Measurements from ENCODE around the gene OPCML. TPM values are rescaled to one million over a fixed set of nuclear protein-coding genes. Genes with fewer than 3 reads are reported as not detected.

The OPCML gene
- total RNA-seq, 1 donor from 2014 or later, result under 0.01 TPM

DNA sequence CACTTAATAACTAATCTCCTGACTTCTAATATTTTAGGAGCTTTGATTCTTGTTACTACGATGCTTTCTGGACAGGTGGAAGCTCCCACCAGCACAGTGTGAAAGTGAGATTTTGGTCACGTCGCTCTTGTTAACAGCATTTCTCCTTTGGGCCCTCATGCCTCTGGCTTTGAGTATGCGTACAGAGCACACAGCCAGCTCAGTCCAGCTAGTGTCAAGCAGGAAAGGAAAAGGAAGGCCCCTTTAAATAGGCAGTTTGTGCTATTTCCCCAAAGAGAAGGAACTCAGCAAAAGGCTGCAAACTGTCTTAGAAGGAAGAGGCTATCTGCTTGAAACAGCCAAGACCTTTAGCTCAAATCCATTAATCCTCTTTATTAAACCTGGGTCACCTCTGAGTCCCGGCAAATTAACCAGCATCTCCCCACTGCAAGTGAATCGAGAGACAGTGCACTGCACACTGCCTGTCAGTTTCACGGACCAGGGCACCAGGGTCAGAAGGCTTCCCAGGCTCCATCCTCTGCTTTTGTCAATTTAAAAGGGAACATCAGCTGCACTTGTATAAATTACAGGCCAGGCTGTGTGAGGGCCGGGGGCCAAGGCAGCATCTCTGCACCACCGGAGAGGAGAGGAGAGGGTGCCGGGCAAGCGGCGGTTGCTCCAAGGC lies 34.7 kb downstream of the OPCML start:
- H3K27ac ChIP-seq (ENCODE audit: low read depth, low read length), result no peak overlapping the region
- no peaks in the 10 kb centered on the region for H3K4me1 ChIP-seq (ENCODE audit: control insufficient read depth in 3 of 3, insufficient read depth in 3 of 3, low read length in 3 of 3)
- H3K27me3 ChIP-seq (ENCODE audit: control insufficient read depth in 3 of 3, insufficient read depth in 3 of 3, low read length in 3 of 3), result peaks cover 0 to 13% (median 7%) of the 10 kb centered on the region in 3 donors
- no peaks in the 10 kb centered on the region for H3K9me3 ChIP-seq (ENCODE audit: control insufficient read depth in 3 of 3, low read length in 3 of 3)
- no peak overlapping the region for H3K4me3 ChIP-seq (ENCODE audit: low read length in 3 of 3)
- no peaks in the 10 kb centered on the region for H3K36me3 ChIP-seq (ENCODE audit: control insufficient read depth in 3 of 3, insufficient read depth in 3 of 3, low read length in 3 of 3)
- H3K9ac ChIP-seq (ENCODE audit: low read depth in 1 of 3, low read length in 3 of 3), result no peak overlapping the region

DNA sequence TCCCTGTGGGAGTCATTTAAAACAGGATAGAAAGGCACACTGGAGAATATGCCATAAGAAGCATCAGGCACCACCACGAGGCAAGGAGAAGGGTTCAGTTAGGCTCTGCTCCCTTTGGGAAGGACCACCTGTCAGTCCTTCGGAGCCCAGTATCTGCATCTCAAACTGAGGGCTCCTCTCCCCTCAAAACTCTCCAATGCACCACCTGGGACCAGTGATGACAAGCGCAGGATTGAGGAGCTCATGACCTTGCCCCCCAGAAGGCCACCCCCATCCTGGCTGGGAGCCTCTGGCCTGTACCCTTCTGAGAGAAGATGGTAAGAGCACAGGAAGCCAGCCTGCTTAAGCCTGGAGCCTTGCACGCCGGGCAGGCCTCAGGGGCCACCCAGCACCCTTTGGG lies 39.4 kb downstream of the OPCML start:
- Histone ChIP-seq H3K4me1 (ENCODE audit: control insufficient read depth in 3 of 3, insufficient read depth in 3 of 3, low read length in 3 of 3) (no peaks in the 10 kb centered on the region), H3K27me3 (ENCODE audit: control insufficient read depth in 3 of 3, insufficient read depth in 3 of 3, low read length in 3 of 3) (no peaks in the 10 kb centered on the region), H3K9ac (ENCODE audit: low read depth in 1 of 3, low read length in 3 of 3) (no peak overlapping the region), H3K9me3 (ENCODE audit: control insufficient read depth in 3 of 3, low read length in 3 of 3) (no peaks in the 10 kb centered on the region), H3K27ac (ENCODE audit: low read depth, low read length) (no peak overlapping the region), H3K4me3 (ENCODE audit: low read length in 3 of 3) (no peak overlapping the region), H3K36me3 (ENCODE audit: control insufficient read depth in 3 of 3, insufficient read depth in 3 of 3, low read length in 3 of 3) (no peaks in the 10 kb centered on the region)

GRCh38 chr11:133491680-133492383 lies 40.5 kb downstream of the OPCML start:
- Histone ChIP-seq H3K9me3 (ENCODE audit: control insufficient read depth in 3 of 3, low read length in 3 of 3) (no peaks in the 10 kb centered on the region), H3K27ac (ENCODE audit: low read depth, low read length) (no peak overlapping the region), H3K4me3 (ENCODE audit: low read length in 3 of 3) (no peak overlapping the region), H3K27me3 (ENCODE audit: control insufficient read depth in 3 of 3, insufficient read depth in 3 of 3, low read length in 3 of 3) (no peaks in the 10 kb centered on the region), H3K9ac (ENCODE audit: low read depth in 1 of 3, low read length in 3 of 3) (no peak overlapping the region), H3K4me1 (ENCODE audit: control insufficient read depth in 3 of 3, insufficient read depth in 3 of 3, low read length in 3 of 3) (no peaks in the 10 kb centered on the region), H3K36me3 (ENCODE audit: control insufficient read depth in 3 of 3, insufficient read depth in 3 of 3, low read length in 3 of 3) (no peaks in the 10 kb centered on the region)

DNA sequence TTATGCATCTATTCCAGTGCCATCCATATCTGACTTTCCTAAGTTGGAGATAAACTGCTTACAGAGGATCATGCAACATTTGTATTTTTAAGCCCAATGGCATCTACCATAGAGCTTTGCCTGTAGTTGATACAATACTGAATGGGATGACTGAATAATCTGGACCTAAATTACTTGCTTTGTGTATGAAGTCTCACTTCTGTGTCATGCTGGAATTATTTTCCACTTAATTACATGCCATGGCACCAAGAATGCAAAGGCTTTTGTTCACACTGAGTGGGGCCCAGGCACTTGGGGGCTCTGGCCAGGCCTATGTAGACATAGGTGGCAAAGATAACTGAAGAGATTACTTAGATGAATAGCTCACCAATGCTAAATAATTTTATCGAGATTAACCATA lies 51.6 kb downstream of the OPCML start:
- Histone ChIP-seq H3K4me1 (ENCODE audit: control insufficient read depth in 3 of 3, insufficient read depth in 3 of 3, low read length in 3 of 3) (no peaks in the 10 kb centered on the region), H3K27me3 (ENCODE audit: control insufficient read depth in 3 of 3, insufficient read depth in 3 of 3, low read length in 3 of 3) (peaks cover 0 to 12% (median 0%) of the 10 kb centered on the region in 3 donors), H3K36me3 (ENCODE audit: control insufficient read depth in 3 of 3, insufficient read depth in 3 of 3, low read length in 3 of 3) (no peaks in the 10 kb centered on the region), H3K9ac (ENCODE audit: low read depth in 1 of 3, low read length in 3 of 3) (no peak overlapping the region), H3K9me3 (ENCODE audit: control insufficient read depth in 3 of 3, low read length in 3 of 3) (no peaks in the 10 kb centered on the region), H3K27ac (ENCODE audit: low read depth, low read length) (no peak overlapping the region), H3K4me3 (ENCODE audit: low read length in 3 of 3) (no peak overlapping the region)

DNA sequence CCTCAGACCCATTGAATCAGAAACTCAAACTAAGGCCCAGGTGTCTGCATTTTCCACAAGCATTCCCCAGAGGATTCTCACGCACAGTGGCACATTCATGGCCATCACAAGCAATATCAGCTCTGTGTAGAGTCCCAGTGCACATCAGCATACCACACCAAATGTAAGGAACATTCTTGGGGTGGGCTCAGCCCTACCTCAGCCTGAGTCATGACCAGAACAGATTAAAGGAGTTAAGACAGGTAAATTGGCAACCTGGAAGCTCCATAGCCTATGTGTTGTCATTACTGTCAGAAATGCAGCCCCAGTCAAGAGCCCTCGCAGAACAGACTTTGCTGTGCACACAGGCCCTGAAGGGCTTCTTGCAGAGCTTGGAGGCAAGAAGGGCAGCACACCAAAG lies 53.1 kb downstream of the OPCML start:
- H3K27ac ChIP-seq (ENCODE audit: low read depth, low read length), result no peak overlapping the region
- H3K4me3 ChIP-seq (ENCODE audit: low read length in 3 of 3), result no peak overlapping the region
- H3K4me1 ChIP-seq (ENCODE audit: control insufficient read depth in 3 of 3, insufficient read depth in 3 of 3, low read length in 3 of 3), result no peaks in the 10 kb centered on the region
- no peaks in the 10 kb centered on the region for H3K9me3 ChIP-seq (ENCODE audit: control insufficient read depth in 3 of 3, low read length in 3 of 3)
- H3K9ac ChIP-seq (ENCODE audit: low read depth in 1 of 3, low read length in 3 of 3), result no peak overlapping the region
- no peaks in the 10 kb centered on the region for H3K36me3 ChIP-seq (ENCODE audit: control insufficient read depth in 3 of 3, insufficient read depth in 3 of 3, low read length in 3 of 3)
- peaks cover 0 to 12% (median 0%) of the 10 kb centered on the region in 3 donors for H3K27me3 ChIP-seq (ENCODE audit: control insufficient read depth in 3 of 3, insufficient read depth in 3 of 3, low read length in 3 of 3)

- Histone ChIP-seq H3K36me3 (ENCODE audit: control insufficient read depth in 3 of 3, insufficient read depth in 3 of 3, low read length in 3 of 3) (no peaks in the 10 kb centered on the region), H3K9me3 (ENCODE audit: control insufficient read depth in 3 of 3, low read length in 3 of 3) (no peaks in the 10 kb centered on the region), H3K9ac (ENCODE audit: low read depth in 1 of 3, low read length in 3 of 3) (no peak overlapping the region)
These were observed 55.1 kb downstream of the OPCML start for GRCh38 chr11:133477251-133477625.

GRCh38 chr11:133476570-133477250 lies 55.6 kb downstream of the OPCML start:
- no peak overlapping the region for H3K4me3 ChIP-seq (ENCODE audit: low read length in 3 of 3)
- no peaks in the 10 kb centered on the region for H3K9me3 ChIP-seq (ENCODE audit: control insufficient read depth in 3 of 3, low read length in 3 of 3)
- H3K9ac ChIP-seq (ENCODE audit: low read depth in 1 of 3, low read length in 3 of 3), result no peak overlapping the region
- no peaks in the 10 kb centered on the region for H3K4me1 ChIP-seq (ENCODE audit: control insufficient read depth in 3 of 3, insufficient read depth in 3 of 3, low read length in 3 of 3)
- no peak overlapping the region for H3K27ac ChIP-seq (ENCODE audit: low read depth, low read length)
- H3K36me3 ChIP-seq (ENCODE audit: control insufficient read depth in 3 of 3, insufficient read depth in 3 of 3, low read length in 3 of 3), result no peaks in the 10 kb centered on the region
- peaks cover 0 to 9% (median 0%) of the 10 kb centered on the region in 3 donors for H3K27me3 ChIP-seq (ENCODE audit: control insufficient read depth in 3 of 3, insufficient read depth in 3 of 3, low read length in 3 of 3)

More at GRCh38 chr11:133477251-133477625, 55.1 kb downstream of the OPCML start:
- Histone ChIP-seq H3K27ac (ENCODE audit: low read depth, low read length) (no peak overlapping the region), H3K4me3 (ENCODE audit: low read length in 3 of 3) (no peak overlapping the region), H3K4me1 (ENCODE audit: control insufficient read depth in 3 of 3, insufficient read depth in 3 of 3, low read length in 3 of 3) (no peaks in the 10 kb centered on the region), H3K27me3 (ENCODE audit: control insufficient read depth in 3 of 3, insufficient read depth in 3 of 3, low read length in 3 of 3) (peaks cover 0 to 10% (median 0%) of the 10 kb centered on the region in 3 donors)

DNA sequence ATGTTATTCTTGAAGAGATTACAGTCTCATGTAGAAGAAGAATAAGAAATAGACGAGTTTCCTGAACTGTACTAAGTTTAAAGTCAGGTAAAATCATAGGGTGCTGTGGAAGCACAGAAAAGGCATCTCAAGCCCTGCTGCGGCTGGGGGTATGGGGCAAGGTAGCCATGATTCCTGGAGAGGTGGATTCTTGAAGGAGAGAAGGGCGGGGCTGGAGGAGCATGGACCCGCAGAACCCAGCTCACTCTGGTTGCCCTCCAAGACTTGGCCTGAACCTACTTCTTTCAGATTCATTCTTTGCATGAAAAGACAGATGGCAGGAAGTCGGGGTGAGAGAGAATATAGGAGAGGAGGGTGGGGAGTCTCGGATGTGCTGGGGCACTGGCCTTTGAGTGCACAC lies 57.8 kb downstream of the OPCML start:
- no peak overlapping the region for H3K27ac ChIP-seq (ENCODE audit: low read depth, low read length)
- peaks cover 0 to 9% (median 0%) of the 10 kb centered on the region in 3 donors for H3K27me3 ChIP-seq (ENCODE audit: control insufficient read depth in 3 of 3, insufficient read depth in 3 of 3, low read length in 3 of 3)
- no peaks in the 10 kb centered on the region for H3K36me3 ChIP-seq (ENCODE audit: control insufficient read depth in 3 of 3, insufficient read depth in 3 of 3, low read length in 3 of 3)
- H3K9me3 ChIP-seq (ENCODE audit: control insufficient read depth in 3 of 3, low read length in 3 of 3), result no peaks in the 10 kb centered on the region
- H3K9ac ChIP-seq (ENCODE audit: low read depth in 1 of 3, low read length in 3 of 3), result no peak overlapping the region
- no peaks in the 10 kb centered on the region for H3K4me1 ChIP-seq (ENCODE audit: control insufficient read depth in 3 of 3, insufficient read depth in 3 of 3, low read length in 3 of 3)
- H3K4me3 ChIP-seq (ENCODE audit: low read length in 3 of 3), result no peak overlapping the region

GRCh38 chr11:133467686-133468085 lies 64.6 kb downstream of the OPCML start:
- Histone ChIP-seq H3K27ac (ENCODE audit: low read depth, low read length) (no peak overlapping the region), H3K27me3 (ENCODE audit: control insufficient read depth in 3 of 3, insufficient read depth in 3 of 3, low read length in 3 of 3) (no peaks in the 10 kb centered on the region), H3K4me3 (ENCODE audit: low read length in 3 of 3) (no peak overlapping the region), H3K9ac (ENCODE audit: low read depth in 1 of 3, low read length in 3 of 3) (no peak overlapping the region), H3K9me3 (ENCODE audit: control insufficient read depth in 3 of 3, low read length in 3 of 3) (no peaks in the 10 kb centered on the region), H3K36me3 (ENCODE audit: control insufficient read depth in 3 of 3, insufficient read depth in 3 of 3, low read length in 3 of 3) (no peaks in the 10 kb centered on the region), H3K4me1 (ENCODE audit: control insufficient read depth in 3 of 3, insufficient read depth in 3 of 3, low read length in 3 of 3) (no peaks in the 10 kb centered on the region)

DNA sequence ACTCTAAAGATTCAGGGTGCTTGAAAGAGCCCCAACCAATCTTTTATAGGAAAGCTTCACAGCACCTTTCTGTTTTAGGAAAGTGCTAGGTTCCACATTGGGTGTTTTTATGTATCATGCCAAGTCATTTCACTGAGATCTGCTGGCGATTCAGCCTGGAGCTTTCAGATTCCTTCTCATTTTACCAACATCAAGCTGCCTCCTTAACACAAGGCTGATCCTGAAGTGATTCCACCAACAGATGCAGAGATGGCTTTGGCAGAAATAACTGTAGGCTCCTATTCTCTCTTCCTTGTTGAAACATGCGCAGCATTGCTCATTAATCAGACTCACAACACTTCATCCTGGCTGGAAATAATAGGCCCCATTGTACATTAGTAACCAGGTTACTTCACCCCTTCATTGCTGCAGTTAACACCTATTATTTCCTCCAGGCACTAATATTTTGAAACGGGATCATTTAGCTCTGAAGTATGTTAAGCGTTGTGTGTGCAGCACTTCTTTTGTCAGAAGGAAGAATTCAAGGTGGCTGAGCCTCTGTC lies 89.0 kb downstream of the OPCML start:
- Histone ChIP-seq H3K27me3 (ENCODE audit: control insufficient read depth in 3 of 3, insufficient read depth in 3 of 3, low read length in 3 of 3) (no peaks in the 10 kb centered on the region), H3K36me3 (ENCODE audit: control insufficient read depth in 3 of 3, insufficient read depth in 3 of 3, low read length in 3 of 3) (no peaks in the 10 kb centered on the region), H3K4me1 (ENCODE audit: control insufficient read depth in 3 of 3, insufficient read depth in 3 of 3, low read length in 3 of 3) (no peaks in the 10 kb centered on the region), H3K9me3 (ENCODE audit: control insufficient read depth in 3 of 3, low read length in 3 of 3) (no peaks in the 10 kb centered on the region), H3K4me3 (ENCODE audit: low read length in 3 of 3) (no peak overlapping the region), H3K9ac (ENCODE audit: low read depth in 1 of 3, low read length in 3 of 3) (no peak overlapping the region), H3K27ac (ENCODE audit: low read depth, low read length) (no peak overlapping the region)

Data from skeletal muscle tissue (tissue), 4 donors.